Kidney (tissue), 14 donors: ENCODE results near the gene RAD50. TPM values are rescaled to one million over a fixed set of nuclear protein-coding genes. Genes with fewer than 3 reads are reported as not detected.

Experiments used
- DNase-seq, 5 donors: peaks; one replicate each; pipeline ENCODE4 v3.0.0-alpha.2; 2013 to 2020
- FAIRE-seq: peaks from 2 replicates; lab custom pipeline; 2012; peaks lifted over from hg19 to GRCh38; lab: Jason Lieb, UNC
- H3K27ac ChIP-seq, 2 donors: one replicate each; pipeline ENCODE4 v1.7.0; 2013; ENCODE audit warnings: low read depth in 2 of 2, low read length in 2 of 2, inconsistent platforms in 1 of 2
- H3K27me3 ChIP-seq: one replicate; pipeline ENCODE4 v1.7.1; 2013; ENCODE audit warnings: low read length, inconsistent platforms; ENCODE audit not compliant: control insufficient read depth, insufficient read depth
- H3K36me3 ChIP-seq, 3 donors: one replicate each; pipeline versions ENCODE4 v1.7.0 to v1.7.1; 2013; ENCODE audit warnings: low read length in 3 of 3, control low read depth in 1 of 3, inconsistent platforms in 1 of 3; ENCODE audit not compliant: insufficient read depth in 3 of 3, control insufficient read depth in 2 of 3
- H3K4me1 ChIP-seq, 3 donors: one replicate each; pipeline versions ENCODE4 v1.7.0 to v1.7.1; 2013; ENCODE audit warnings: low read length in 3 of 3, inconsistent platforms in 1 of 3, low read depth in 1 of 3; ENCODE audit not compliant: control insufficient read depth in 2 of 3, insufficient read depth in 2 of 3
- H3K4me3 ChIP-seq, 3 donors: one replicate each; pipeline versions ENCODE4 v1.7.0 to v1.8.1; 2013; ENCODE audit warnings: low read length in 3 of 3, control low read depth in 1 of 3, inconsistent platforms in 1 of 3
- H3K9ac ChIP-seq, 3 donors: one replicate each; pipeline versions ENCODE4 v1.7.0 to v1.7.1; 2013; ENCODE audit warnings: low read length in 3 of 3, control low read depth in 1 of 3, inconsistent platforms in 1 of 3
- H3K9me3 ChIP-seq, 3 donors: one replicate each; pipeline versions ENCODE4 v1.7.0 to v1.7.1; 2013; ENCODE audit warnings: low read length in 3 of 3, control low read depth in 1 of 3, inconsistent platforms in 1 of 3; ENCODE audit not compliant: control insufficient read depth in 2 of 3, insufficient read depth in 1 of 3
- CTCF ChIP-seq: IDR thresholded peaks from 3 replicates; pipeline ENCODE4 v1.5.1; 2012; ENCODE audit warnings: mild to moderate bottlenecking, moderate library complexity, borderline replicate concordance; ENCODE audit not compliant: insufficient read depth; ENCODE audit errors: extremely low read depth
- intact Hi-C: fragments of 100-400 bp; cut with DNase I; formaldehyde crosslinking; loops from one replicate; pipeline ENCODE4 v1.11.1; 2022
- polyA plus RNA-seq: library from polyadenylated mRNA; stranded (reverse); fragments of 350-450 nt; fragmentation: Illumina TruSeq; extraction: RNeasy Lipid Tissue Mini Kit (QIAGEN cat#74804); gene quantifications from one replicate; pipeline ENCODE4 v1.2.3, GENCODE V29; 2014; ENCODE audit warnings: low read depth, low replicate concordance; ENCODE audit not compliant: insufficient read depth
- total RNA-seq: library from RNA; stranded (reverse); fragmentation: NEBNext Ultra II Directional; extraction: Animal tissue kit (Norgen Biotek cat#: 25700); gene quantifications from one replicate; pipeline ENCODE4 v1.2.1, GENCODE V29; 2021
- donor health status: control.
- donor health status: control.
- donor health status: control.
- donor health status: control.
- donor health status: control.
- donor health status: DM: yes; HTN: yes; CAD: no.
- donor health status: Normal renal cell carcinoma (clear cell type).

Gene RAD50
- total and polyA plus RNA-seq, 2 donors from 2014 or later: 12.6 to 36.4 TPM

- no peak for DNase-seq
- no peaks in the 10 kb centered on the region for H3K36me3 ChIP-seq
- H3K27me3 ChIP-seq: peaks cover 1% of the 10 kb centered on the region
- no peak overlapping the region for H3K27ac ChIP-seq
- FAIRE-seq: no peak
- no peaks in the 10 kb centered on the region for H3K9me3 ChIP-seq
- no peak overlapping the region for H3K4me3 ChIP-seq
- no peak for TF ChIP-seq CTCF
- intact Hi-C loops: no loop called here
- H3K9ac ChIP-seq: no peak overlapping the region
- peaks cover 0 to 2% (median 0%) of the 10 kb centered on the region in 3 donors for H3K4me1 ChIP-seq
Measured at GRCh38 chr5:132659598-132660493, 103.1 kb downstream of the RAD50 start.

- Histone ChIP-seq H3K9ac (no peak overlapping the region), H3K36me3 (no peaks in the 10 kb centered on the region), H3K4me3 (no peak overlapping the region), H3K27me3 (no peaks in the 10 kb centered on the region), H3K4me1 (peaks cover 0 to 2% (median 0%) of the 10 kb centered on the region in 3 donors), H3K9me3 (no peaks in the 10 kb centered on the region), H3K27ac (no peak overlapping the region)
- FAIRE-seq: no peak
- TF ChIP-seq CTCF: no peak
- peak in 1 of 5 donors; percentile 19 for DNase-seq
- intact Hi-C loops: no loop called here
Measured at GRCh38 chr5:132661231-132662003, 104.6 kb downstream of the RAD50 start.

- no peak for TF ChIP-seq CTCF
- no peak for DNase-seq
- H3K4me1 ChIP-seq: no peaks in the 10 kb centered on the region
- H3K9ac ChIP-seq: no peak overlapping the region
- no peaks in the 10 kb centered on the region for H3K9me3 ChIP-seq
- H3K4me3 ChIP-seq: no peak overlapping the region
- intact Hi-C loops: no loop called here
- H3K36me3 ChIP-seq: no peaks in the 10 kb centered on the region
- H3K27ac ChIP-seq: no peak overlapping the region
- no peaks in the 10 kb centered on the region for H3K27me3 ChIP-seq
- no peak for FAIRE-seq
Measured at GRCh38 chr5:132662004-132662401, 105.2 kb downstream of the RAD50 start.
